Adipocyte (in vitro differentiated cells): ENCODE results near the gene KCNAB1.
A peak's percentile ranks its signal among the peaks of the same experiment; 100 is the strongest.

ENCODE experiments used
- DNase-seq: peaks from one replicate; pipeline ENCODE4 v3.0.0-alpha.2; 2015; ENCODE audit warnings: low read depth
- H3K27me3 ChIP-seq: replicated peaks from 2 replicates; pipeline ENCODE4 v1.7.0; 2013; ENCODE audit warnings: mild to moderate bottlenecking, low read length, moderate library complexity; ENCODE audit not compliant: control insufficient read depth, insufficient read depth
- H3K36me3 ChIP-seq: 2 replicates; pipeline ENCODE4 v1.7.0; 2013; ENCODE audit warnings: low read length, mild to moderate bottlenecking, moderate library complexity; ENCODE audit not compliant: control insufficient read depth, insufficient read depth, severe bottlenecking
- H3K4me1 ChIP-seq: 2 replicates; pipeline ENCODE4 v1.7.0; 2013; ENCODE audit warnings: mild to moderate bottlenecking, low read length, moderate library complexity; ENCODE audit not compliant: control insufficient read depth, insufficient read depth
- H3K4me3 ChIP-seq: 2 replicates; pipeline ENCODE4 v1.7.0; 2013; ENCODE audit warnings: mild to moderate bottlenecking, low read length, moderate library complexity
- H3K9ac ChIP-seq: 2 replicates; pipeline ENCODE4 v1.7.0; 2013; ENCODE audit warnings: mild to moderate bottlenecking, low read length, moderate library complexity
- H3K9me3 ChIP-seq: 2 replicates; pipeline ENCODE4 v1.7.0; 2013; ENCODE audit warnings: mild to moderate bottlenecking, low read length, moderate library complexity; ENCODE audit not compliant: control insufficient read depth

KCNAB1 gene

DNA sequence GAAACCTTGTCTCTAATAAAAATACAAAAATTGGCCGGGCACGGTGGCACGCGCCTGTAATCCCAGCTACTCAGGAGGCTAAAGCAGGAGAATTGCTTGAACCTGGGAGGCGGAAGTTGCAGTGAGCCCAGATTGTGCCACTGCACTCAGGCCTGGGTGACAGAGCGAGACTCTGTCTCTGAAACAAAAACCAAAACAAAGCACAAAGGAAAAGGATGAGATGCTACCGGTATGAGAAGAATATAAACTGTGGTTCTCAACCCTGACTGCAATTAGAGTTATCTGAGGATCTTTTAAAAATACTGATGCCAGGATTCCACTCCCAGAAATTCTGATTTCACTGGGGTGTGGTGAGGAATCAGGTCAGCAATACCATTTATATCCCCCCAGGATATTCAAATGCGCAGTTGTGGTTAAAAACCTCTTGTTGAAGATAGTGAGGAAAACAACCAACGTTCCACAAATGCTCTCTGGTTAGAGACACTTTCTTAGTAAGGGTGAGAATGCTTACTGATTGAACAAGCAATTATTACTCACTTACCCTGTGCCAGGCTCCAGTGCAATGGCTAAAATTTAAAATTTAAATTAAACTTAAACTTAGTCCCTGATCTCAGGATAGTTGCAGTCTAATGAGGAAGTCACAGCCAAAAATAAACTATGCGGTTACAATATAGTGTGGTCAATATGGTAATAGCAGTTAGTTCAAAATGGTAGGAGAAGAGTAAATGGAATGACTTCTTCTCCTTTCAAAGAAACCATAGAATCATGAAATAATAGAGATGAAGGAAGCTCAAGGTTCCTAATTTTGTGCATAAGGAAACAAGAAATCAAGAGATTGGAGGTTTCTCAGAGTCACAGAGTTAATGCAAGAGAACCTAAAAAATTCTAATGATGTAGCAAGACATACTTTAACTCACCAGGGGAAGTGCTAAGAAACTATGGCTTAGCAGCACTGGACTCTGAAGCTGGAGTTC lies 325.0 kb downstream of the KCNAB1 start:
- no peak overlapping the region for H3K9ac ChIP-seq
- no peaks in the 10 kb centered on the region for H3K9me3 ChIP-seq
- DNase-seq = no peak
- no peak overlapping the region for H3K4me3 ChIP-seq
- no peaks in the 10 kb centered on the region for H3K27me3 ChIP-seq
- H3K36me3 ChIP-seq = no peaks in the 10 kb centered on the region
- H3K4me1 ChIP-seq = no peaks in the 10 kb centered on the region

DNA sequence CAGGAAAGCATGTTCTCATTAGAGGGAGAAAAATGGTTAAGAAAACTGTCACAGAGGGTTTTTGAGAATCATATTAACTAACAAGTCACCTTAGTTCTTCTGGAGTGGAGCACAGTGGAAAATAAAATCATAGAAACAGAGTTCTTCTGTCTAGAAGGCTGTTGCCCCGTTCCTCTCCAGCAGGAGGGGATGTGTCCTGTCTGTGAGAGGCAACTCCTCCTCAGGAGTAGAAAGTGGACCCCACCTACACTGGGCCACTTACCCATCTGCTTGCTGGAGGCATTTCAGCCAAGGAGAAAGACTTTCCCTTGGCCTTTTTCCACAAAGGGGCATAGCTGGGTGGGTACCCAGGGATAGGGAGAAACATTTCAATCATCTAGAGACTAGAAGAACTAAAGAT lies 327.9 kb downstream of the KCNAB1 start:
- Histone ChIP-seq H3K27me3 (no peaks in the 10 kb centered on the region), H3K9ac (no peak overlapping the region), H3K4me1 (no peaks in the 10 kb centered on the region), H3K36me3 (no peaks in the 10 kb centered on the region), H3K9me3 (no peaks in the 10 kb centered on the region), H3K4me3 (no peak overlapping the region)
- DNase-seq = peak; percentile 31

DNA sequence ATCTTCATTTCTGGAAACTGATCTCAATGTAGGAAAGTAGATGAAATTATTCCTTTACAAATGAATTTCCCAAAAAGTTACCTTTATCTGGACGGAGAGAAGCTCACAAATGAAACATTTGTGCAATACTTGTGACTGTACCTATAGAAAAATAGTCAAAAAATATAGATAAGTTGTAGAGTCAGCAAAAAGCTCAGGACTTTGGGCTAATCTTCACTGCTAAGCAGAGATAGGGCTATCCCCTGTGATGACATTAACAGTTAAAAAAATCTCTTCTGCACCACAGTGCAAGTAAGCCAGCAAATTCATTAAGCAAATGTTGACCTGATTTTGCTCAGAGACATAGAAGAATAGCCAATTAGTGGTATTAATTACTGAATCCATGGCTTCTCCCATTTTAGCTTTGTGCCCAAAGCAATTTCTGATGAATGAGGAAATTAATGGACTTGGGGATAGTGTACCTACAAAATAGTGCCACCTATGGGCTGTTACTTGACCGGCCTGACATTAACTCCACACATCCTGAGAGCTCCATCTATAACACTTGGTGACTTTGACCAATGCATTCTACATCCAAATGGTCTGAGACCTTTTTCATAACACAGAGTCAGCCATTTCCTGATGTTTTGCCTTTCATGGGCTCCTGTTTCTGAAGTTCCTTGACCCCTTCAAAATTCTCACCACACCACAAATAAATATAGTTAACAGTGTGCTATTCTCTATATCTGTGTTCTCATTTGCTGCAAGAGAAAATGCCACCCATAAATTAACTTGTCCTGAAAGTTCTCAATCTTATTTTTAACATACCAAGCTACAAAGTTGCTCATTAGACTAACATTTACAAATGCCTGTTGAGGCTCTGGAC lies 329.6 kb downstream of the KCNAB1 start:
- H3K27me3 ChIP-seq = no peaks in the 10 kb centered on the region
- no peaks in the 10 kb centered on the region for H3K9me3 ChIP-seq
- H3K4me3 ChIP-seq = no peak overlapping the region
- peak; percentile 21 for DNase-seq
- no peaks in the 10 kb centered on the region for H3K4me1 ChIP-seq
- no peaks in the 10 kb centered on the region for H3K36me3 ChIP-seq
- H3K9ac ChIP-seq = no peak overlapping the region

GRCh38 chr3:156455839-156456238 lies 335.5 kb downstream of the KCNAB1 start:
- Histone ChIP-seq H3K4me3 (no peak overlapping the region), H3K9ac (no peak overlapping the region), H3K4me1 (no peaks in the 10 kb centered on the region), H3K9me3 (no peaks in the 10 kb centered on the region), H3K36me3 (no peaks in the 10 kb centered on the region), H3K27me3 (no peaks in the 10 kb centered on the region)
- no peak for DNase-seq

DNA sequence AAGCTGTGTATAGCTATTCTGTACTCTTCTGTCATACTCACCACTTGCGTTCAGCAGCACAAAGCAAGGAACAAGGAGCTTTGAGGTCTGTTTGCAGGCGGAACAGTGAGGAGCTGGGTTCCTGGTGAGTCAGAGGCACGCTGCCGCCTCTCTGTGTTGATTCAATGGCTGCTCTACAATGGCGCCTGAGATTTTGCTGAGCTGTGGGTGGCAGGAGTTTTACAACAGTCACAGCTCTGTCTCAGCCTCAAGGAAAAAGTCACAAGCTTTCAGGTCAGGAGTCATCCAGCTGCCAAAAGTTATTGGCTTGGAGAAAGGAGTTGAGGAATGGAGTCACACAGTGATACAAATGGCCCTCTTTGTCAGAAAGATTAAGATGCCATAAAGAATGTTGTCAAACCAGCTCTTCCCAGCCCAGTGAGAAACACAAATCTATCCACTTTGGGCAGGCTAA lies 336.4 kb downstream of the KCNAB1 start:
- no peaks in the 10 kb centered on the region for H3K36me3 ChIP-seq
- no peaks in the 10 kb centered on the region for H3K4me1 ChIP-seq
- no peaks in the 10 kb centered on the region for H3K27me3 ChIP-seq
- H3K4me3 ChIP-seq = no peak overlapping the region
- H3K9me3 ChIP-seq = no peaks in the 10 kb centered on the region
- DNase-seq = no peak
- no peak overlapping the region for H3K9ac ChIP-seq

- Histone ChIP-seq H3K4me1 (no peaks in the 10 kb centered on the region), H3K27me3 (no peaks in the 10 kb centered on the region), H3K4me3 (no peak overlapping the region), H3K9ac (no peak overlapping the region), H3K9me3 (no peaks in the 10 kb centered on the region), H3K36me3 (no peaks in the 10 kb centered on the region)
- DNase-seq = no peak
Measured at GRCh38 chr3:156459434-156459833, 339.1 kb downstream of the KCNAB1 start.

DNA sequence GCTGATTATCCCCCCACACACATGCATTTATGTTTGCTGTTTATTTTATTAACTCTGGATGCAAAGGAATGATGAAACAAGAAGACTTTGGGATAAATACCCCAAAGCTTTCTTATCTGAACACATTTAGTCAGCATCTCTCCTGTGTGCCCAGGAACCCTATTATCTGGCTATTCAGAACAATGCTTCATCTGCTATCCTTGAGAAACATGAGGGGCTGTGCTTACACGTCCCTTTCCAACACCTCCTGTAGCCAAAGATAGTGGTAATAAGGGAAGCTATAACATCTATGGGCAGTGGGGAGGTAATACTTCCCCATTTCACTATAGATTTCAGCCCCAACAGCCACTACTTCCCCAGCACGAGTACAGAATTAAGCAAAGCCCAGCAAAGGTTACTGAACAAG lies 339.8 kb downstream of the KCNAB1 start:
- DNase-seq = no peak
- Histone ChIP-seq H3K9me3 (no peaks in the 10 kb centered on the region), H3K9ac (no peak overlapping the region), H3K4me1 (no peaks in the 10 kb centered on the region), H3K27me3 (no peaks in the 10 kb centered on the region), H3K36me3 (no peaks in the 10 kb centered on the region), H3K4me3 (no peak overlapping the region)

DNA sequence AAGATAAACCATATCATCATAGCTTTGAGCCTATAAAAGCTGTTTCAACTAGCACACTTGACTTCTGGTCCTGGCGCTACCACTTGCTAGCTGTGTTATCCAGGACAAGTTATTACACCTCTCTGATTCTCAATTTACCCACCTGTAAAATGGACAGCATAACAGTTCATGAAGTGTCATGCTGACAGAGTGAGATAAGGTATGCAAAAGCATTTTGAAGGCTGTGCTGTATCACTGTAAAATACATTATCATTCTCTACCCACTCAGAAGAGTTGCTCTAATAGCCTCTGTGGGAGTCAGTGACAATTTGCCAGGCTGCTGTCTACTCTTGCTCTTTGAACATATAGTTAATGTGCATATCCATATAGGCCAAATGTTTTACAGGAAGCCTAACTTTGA lies 341.5 kb downstream of the KCNAB1 start:
- H3K27me3 ChIP-seq = no peaks in the 10 kb centered on the region
- no peaks in the 10 kb centered on the region for H3K9me3 ChIP-seq
- H3K36me3 ChIP-seq = no peaks in the 10 kb centered on the region
- H3K9ac ChIP-seq = no peak overlapping the region
- H3K4me3 ChIP-seq = no peak overlapping the region
- DNase-seq = no peak
- no peaks in the 10 kb centered on the region for H3K4me1 ChIP-seq

GRCh38 chr3:156463123-156463522 lies 342.7 kb downstream of the KCNAB1 start:
- DNase-seq = no peak
- no peaks in the 10 kb centered on the region for H3K4me1 ChIP-seq
- no peaks in the 10 kb centered on the region for H3K27me3 ChIP-seq
- H3K9ac ChIP-seq = no peak overlapping the region
- no peaks in the 10 kb centered on the region for H3K9me3 ChIP-seq
- no peaks in the 10 kb centered on the region for H3K36me3 ChIP-seq
- no peak overlapping the region for H3K4me3 ChIP-seq

DNA sequence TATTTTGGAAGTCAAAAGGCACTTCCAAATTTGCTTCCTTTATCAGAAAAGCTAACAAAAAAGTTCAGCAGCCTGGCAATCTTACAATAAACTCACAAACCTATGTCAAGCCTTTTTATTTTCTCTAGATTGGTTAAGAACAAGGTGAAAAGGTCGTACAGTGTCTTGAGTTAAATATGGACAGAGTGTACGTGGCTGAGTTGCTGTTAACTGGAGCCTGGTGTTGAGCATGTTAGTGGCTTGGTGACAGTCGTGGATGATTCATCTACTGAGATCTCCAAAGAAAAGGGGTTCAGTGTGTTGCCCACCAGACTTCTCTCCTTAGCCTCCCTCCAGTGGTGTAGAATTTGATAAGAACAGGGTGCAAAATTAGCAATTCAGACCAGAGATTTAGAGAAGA lies 344.8 kb downstream of the KCNAB1 start:
- no peaks in the 10 kb centered on the region for H3K36me3 ChIP-seq
- no peaks in the 10 kb centered on the region for H3K4me1 ChIP-seq
- DNase-seq = no peak
- no peaks in the 10 kb centered on the region for H3K27me3 ChIP-seq
- H3K4me3 ChIP-seq = no peak overlapping the region
- no peak overlapping the region for H3K9ac ChIP-seq
- no peaks in the 10 kb centered on the region for H3K9me3 ChIP-seq

GRCh38 chr3:156469456-156469855 lies 349.1 kb downstream of the KCNAB1 start:
- H3K9ac ChIP-seq = no peak overlapping the region

More at GRCh38 chr3:156469456-156469855, 349.1 kb downstream of the KCNAB1 start:
- Histone ChIP-seq H3K4me3 (no peak overlapping the region), H3K36me3 (no peaks in the 10 kb centered on the region), H3K4me1 (no peaks in the 10 kb centered on the region), H3K27me3 (no peaks in the 10 kb centered on the region), H3K9me3 (no peaks in the 10 kb centered on the region)
- peak; percentile 55 for DNase-seq
